ENCODE data around the gene COMMD6.

Gene COMMD6

DNA sequence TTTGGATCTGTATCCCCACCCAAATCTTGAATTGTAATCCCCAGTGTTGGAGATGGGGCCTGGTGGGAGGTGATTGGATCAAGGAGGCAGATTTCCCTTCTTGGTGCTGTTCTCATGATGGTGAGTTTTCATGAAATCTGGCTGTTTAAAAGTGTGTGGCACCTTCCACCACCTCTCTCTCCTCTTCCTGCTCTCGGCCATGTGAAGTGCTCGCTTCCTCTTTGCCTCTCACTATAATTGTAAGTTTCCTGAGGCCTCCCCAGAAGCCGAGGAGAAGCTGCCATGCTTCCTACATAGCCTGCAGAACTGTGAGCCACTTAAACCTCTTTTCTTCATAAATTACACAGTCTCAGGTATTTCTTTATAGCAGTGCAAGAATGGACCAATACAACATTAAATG, 15.7 kb downstream of the COMMD6 start:
- DNase-seq = no peak

DNA sequence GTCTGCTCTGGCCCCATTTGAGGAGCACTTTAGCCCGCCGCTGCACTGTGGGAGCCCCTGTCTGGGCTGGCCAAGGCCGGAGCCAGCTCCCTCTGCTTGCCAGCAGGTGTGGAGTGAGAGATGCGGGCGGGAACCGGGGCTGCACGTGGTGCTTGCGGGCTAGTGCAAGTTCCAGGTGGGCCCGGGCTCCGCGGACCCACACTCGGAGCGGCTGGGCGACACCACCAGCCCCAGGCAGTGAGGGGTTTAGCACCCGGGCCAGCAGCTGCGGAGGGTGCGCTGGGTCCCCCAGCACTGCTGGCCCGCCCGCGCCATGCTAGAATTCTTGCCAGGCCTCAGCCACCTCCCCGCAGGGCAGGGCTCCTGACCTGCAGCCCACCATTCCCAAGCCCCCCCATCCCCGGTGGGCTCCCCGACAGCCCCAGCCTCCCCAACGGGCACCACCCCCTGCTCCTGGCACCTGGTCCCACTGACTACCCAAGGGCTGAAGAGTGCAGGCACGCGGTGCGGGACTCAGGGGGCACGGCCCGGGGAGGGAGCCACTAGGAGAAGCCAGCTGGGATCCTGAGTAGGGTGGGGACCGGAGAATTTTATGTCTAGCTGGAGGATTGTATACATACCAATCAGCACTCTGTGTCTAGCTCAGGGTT, 19.1 kb downstream of the COMMD6 start:
- no peak for DNase-seq

DNA sequence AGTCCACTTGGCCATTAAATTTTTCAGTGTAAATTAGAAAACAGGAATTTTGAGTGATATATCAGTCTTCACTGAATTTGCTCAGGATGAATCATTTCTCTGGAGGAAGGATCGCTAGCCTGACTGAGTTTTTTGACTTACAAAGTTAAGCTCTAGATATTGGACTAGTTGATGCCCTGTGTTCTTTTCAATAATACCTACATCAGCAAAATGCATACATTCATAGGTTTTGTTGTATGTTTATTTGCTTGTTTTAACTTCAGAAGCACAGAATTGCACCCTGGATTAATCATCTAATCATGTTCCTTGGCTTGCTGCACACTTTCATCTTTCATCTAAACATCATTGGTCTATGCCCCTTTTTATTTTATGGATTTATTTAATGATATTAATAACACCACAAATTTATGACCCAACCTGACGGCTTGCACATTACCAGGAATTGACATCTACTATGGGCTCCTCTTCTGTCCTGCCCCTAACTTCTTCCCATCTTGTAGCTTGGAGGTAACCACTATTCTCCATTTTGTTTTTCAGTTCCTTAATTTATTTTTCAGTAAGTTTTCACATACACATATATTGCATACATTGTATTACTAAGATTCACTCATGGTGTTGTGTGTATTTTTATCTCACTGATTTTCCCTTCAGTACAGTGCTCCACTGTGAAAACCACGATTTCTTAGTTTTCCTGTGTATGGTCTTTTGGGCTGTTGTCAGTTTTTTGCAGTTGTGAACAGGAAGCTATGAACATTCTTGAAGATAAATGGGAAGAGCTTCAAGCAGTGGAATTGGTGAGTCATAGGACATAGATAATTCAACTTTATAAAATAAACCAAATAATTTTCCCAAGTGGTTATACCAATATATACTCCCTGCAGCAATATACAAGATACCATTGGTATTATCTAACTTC, 23.3 kb downstream of the COMMD6 start:
- no peak for DNase-seq

DNA sequence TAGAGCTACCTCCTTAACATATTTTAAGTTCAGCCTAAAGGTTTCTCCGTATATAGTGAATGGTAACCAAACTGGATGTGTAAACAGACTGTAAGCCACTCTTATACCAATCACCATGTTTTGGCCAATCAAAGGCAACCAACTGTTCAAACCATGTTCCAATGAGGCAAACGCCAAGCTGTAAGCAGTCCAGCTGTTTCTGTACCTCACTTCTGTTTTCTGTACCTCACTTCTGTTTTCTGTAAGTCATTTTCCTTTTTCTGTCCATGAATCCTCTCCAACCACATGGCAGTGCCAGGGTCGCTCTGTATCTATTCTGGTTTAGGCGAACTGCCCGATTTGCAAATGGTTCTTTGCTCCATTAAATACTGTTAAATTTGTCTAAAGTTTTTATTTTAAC, 24.4 kb downstream of the COMMD6 start:
- DNase-seq = no peak

DNA sequence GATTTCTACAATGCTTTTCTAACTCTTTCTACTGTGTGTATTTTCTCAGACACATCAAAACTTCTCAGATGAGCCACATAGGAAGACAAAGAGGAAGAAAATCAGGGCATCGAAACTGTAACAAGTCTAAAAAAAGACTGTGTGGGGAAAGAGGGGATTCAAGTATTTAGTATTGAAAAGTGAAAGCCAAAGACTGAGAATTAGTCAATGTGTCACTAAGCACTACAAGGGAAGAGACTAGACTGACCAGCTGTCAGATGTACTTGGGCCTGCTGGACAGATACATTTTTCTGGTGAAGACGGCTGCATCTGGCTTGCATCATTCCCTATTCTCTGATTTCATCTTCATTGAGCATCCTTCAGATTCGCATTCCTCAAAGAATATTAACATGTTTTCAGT, 25.4 kb downstream of the COMMD6 start:
- no peak for DNase-seq

DNA sequence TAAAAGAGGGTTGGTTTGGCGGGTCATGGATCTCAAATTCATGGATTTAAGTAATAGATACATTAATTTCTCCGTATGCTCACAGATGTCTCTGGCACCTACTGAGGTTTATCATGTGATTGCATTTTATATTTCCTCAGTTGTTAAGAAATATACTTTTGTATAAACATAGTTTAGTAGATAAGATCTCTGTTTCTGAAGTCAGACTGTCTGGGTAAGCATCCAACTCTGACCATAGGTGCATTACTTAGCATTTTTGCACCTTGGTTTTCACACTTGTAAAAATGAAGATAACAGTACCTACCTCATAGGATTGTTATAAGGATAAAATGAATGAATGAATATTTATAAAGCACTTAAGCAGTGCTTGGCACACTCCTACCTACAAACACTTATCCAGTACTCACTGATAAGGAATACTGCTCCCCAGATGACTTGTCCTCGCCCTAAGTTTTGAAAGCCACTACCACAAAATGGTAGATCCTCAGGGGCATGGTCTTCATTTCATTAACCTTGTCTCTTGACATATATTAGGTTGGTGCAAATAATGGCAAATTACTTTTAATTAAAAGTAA, 26.5 kb downstream of the COMMD6 start:
- no peak for DNase-seq

DNA sequence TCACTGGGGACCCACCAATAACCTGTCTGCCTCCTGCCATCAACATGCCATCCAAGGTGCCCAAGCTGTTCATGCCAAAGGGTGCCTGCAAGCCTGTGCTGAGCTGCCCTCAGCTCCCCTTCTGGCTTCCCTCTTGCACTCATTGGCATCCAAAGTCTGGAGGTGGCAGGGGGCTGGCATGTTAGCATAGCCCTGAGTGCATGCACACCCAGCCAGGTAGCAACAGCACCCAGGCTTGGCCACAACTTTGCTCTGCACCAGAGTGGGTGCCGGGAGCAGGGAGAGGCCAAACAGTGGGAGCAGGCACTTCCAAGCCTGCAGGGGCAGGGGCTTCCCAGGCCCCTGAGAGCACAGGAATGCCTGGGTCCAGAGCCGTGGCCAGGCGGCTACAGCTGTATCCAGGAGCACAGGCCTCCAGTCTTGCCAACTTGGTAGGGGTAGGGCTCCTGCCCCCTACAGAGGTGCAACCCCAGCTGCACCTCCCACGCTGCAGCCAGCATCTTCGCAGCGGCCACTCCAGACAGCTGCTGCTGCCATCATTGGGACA, 29.6 kb downstream of the COMMD6 start:
- no peak for DNase-seq

DNA sequence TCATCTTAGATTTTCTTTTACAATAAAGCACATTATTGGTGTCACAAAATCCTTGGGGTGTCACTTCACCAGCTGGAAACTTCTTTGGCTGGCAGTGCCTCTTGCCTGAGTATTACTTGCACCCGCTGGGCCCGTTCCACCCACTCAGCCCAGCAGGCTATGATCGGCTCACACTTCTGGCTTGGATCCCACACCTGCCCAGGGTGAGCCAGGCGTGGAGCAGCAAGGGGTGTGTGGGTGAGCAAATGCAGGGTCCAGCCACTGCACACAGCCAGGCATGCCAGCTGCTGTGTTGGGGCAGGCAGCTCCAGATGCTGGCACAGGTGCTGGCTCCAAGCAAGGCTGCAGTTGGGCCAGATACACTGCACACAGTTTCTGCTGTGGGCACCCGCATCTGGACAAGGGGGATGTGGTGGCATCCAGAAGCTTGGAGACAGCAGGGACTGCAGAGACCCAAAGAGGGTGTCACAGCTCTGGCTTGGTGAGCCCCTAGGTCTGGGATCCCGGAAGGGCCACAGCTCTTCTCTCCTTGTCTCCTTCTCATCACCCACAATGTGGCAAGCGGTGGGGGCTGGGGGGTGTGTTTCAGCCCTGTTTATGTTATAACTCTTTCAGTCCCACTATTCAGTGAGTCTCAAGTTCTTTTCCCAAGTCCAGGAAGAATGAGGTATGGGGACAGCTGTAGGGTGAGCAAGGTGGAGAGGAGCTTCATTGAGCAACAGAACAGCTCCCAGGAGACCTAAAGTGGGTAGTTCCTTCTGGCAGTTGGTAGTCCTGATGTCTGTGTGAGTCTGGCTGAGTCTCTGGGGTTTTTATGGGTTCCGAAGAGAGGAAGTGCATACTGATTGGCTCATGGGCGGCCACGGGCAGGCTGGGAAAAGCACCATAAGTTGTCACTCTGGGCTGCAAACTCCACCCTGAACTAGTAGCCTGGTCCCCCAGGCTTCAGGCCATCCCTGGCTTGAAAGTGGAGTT, 30.3 kb downstream of the COMMD6 start:
- DNase-seq = no peak

DNA sequence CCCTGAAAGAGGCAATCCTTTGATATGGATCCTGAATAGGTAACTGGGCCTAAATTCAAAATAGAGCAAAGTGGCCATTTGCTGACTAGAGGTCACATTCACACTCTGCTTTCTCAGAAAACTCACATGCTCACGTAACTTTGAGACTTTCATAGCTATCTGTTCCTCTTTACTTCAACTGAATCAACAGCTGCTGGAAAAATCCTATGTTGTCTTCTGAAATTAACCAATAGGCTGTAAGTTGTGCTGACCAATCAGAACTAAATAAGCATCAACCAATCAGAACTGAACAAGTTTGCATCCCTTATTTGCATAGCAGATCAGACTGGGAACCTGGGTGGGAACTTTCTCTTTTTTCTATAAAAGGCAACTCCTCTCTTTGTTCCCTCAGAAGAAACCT, 31.6 kb downstream of the COMMD6 start:
- DNase-seq = no peak

DNA sequence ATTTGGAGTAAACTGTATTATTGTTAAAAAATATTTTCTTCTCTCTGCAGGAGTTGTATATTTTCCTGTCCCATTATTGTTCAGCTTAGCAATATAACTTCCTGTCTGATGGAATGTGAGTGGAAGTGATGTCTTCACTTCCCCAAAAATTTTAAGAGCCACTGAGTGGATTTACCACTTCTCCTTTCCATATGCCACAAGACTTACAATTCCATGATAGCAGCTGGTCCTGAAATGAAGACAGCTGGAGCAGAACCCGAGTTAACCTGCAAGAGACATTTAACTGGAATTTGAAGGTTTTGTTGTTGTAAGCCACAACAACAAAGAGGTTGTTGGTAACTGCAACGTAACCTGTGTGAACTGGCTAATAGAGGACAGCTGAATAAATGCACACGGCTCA, 32.3 kb downstream of the COMMD6 start:
- DNase-seq = no peak

DNA sequence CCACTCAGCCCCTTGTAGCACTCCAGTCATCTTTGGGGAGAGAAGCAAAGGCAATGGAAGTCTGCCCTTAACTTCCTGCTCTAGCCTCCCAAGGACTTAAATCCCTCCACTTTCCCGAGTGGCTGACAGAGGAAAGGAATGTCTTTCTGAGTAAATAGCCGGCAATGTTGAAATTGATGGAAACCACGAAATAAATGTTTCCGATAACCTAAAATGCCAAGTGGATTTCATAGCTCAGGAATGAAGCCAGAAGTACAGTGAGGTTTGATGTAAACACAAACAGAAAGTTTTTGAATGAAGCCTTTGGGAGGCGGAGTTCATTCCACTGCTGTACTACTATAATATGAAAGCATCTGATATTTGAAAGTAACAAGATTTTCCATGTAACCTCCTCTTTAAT, 41.7 kb downstream of the COMMD6 start:
- DNase-seq = no peak

DNA sequence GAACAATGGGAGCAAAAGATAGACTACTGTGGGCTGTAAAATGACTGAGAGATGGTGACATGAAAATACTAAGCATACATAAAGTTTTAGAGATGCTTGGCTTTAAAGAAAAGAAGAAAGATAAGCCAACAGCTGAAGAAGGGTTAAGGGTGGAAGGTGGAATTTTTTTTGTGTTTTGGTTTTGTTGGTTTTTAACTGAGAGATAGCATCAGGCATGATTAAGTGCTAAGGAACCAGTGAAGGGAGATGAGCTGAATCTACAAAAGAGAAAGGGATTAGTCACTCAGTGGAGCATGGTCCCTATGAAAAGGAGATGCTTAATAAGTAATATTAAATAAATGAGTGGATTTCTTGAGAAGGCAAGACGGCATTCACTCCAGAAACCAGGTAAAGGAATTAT, 43.1 kb downstream of the COMMD6 start:
- no peak for DNase-seq

DNA sequence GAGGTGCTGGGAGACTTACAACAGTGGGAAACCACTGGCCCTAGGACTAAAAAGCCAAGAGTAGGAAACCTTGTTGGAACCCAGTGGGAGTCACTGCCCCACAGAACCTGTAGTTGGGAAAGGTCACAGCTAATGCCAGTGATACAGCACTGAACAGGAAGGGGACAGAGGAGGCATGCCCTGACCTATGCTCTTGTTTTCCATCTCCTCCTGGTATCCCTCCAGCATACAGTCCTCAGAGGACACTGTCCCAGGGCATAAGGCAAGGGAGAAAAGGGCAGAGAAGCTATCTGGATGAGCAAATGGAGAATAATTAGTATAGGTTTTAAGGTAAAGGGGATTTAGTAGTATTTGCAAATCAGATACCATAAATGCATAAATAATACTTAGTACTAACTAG, 44.5 kb downstream of the COMMD6 start:
- DNase-seq = no peak

DNA sequence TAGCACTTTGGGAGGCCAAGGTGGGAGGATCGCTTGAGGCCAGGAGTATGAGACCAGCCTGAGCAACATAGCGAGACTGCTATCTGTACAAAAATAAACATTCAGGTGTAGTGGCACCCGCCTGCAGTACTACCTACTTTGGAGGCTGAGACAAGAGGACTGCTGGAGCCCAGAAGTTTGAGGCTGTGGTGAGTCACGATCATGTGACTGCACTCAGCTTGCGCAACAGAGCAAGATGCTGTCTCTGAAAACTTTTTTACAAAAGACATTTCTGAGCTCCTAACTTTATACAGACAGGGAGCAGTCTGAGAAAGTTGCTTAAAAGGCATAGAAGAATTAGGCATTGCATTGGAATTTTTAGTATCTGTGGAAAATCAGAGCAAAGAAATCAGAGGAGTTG, 45.3 kb downstream of the COMMD6 start:
- DNase-seq = no peak

DNA sequence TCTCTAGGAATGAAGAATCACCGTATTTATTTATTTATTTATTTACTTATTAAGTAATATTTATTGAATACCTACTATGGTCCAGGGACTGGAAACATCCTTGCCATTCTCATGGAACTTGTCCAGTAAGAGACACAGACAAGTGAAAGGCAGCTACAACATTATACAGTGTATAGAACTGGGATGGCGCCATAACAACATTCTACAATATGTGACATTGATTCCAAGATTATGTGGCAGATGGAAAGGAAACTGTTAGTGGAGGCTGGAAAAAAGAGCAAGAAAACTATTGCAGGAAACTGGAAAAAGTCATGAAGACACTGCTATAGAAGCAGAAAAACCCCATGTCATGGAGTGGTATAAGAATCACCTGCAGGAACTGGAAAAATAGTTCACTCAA, 46.3 kb downstream of the COMMD6 start:
- no peak for DNase-seq

DNA sequence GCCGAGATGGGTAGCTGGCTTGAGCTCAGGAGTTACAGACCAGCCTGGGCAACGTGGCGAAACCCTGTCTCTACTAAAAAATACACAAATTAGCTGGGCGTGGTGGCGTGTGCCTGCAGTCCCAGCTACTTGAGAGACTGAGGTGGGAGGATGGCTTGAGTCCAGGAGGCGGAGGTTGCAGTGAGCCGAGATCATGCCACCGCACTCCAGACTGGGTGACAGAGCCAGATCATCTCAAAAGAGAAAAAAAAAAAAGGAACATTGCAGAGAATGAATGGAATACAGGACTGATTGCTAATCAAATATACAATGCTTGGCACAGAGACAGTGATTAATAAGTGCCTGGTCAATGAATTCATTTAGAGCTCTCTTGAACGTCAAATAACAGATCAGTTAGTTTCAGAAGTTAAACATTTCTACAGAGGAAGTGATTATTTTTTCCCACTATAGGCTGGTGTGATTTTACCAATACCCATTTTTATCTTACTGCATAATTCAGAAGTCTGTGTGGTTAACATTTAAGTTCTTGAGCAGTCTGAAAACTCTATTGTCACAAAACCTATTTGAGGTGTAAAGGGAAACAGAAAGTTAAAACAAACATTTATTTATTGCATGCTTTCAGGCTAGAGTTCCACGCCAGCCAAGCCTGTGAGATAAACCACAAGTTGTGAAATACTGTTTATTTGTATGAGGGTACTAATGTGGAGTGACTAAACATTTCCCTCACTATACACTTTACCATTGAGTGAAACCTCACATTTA, 48.0 kb downstream of the COMMD6 start:
- no peak for DNase-seq

DNA sequence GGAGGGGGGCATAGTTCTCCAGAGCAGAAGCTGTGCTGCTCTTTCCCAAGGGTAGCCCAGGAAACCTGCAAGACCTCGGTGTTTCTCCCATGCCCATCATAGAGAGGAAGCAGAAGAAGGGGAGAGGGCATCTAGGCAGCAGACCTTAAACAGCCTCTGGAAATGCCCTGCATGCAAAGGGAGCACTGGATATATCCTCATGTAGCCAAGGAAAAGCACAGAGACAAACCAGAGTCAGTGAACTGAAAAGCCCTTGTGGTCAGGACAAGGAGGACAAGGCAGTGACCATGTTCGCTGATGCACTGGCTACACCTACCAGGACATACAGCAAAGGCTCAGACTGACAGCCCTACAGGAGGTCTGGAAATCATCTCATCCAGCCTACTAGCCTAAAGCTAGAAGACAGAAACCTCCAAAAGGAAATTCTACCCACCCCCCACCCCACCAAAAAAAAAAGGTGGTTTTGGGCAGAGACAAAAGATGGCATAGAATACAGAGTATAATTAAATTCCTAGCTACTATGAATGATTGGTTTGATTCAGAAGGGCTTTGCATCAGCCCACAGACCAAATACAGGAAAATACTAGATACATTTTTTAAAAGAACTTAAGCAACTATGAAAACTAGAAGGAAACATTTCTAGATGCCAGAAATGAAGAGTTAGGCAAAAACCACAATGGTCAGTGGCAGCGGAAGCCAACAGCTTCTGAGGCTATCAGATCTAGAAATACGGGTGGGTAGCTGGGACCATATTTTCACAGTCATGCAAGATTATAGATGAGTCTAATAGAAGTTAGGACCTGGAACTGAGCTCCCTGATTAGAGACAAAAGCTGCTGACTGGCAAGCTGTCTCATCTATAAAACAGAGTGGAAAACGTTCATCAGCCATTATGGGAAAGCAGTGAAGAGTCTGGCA, 51.2 kb downstream of the COMMD6 start:
- no peak for DNase-seq

DNA sequence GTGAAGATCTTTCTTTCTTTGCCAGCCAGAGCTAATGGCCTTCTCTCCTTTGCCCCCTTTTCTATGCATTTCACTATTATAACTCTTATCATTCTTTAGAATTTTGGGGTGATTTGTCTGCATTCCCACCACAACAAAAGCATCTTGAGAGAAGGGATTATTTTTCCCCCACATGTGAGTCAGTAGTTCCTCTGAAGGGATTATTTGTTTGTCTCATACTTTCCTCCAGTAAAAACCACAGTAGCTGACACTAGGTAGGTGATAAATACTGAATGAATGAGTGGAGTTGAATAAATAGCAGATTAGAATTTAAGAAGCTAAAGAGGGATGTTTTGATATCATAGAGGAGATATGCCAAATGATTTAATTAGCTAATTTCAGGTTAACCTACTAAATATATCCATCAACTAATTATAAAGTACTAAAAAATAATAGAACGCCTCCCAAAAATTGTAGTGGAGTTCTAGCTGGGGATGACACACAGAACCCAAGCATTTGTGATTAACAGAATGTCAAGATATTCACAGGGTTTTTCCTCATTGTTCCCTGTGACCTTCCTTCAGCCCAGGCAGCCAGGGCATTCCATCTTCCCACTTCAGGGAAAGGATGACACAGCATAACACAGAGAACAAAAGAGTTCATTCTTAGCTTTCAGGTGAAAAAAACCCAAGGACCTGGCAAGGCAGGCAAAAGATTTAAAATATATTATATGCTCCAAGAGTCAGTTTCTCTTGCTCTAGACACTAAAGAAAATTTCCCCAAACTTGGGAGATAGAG, 52.2 kb downstream of the COMMD6 start:
- no peak for DNase-seq

DNA sequence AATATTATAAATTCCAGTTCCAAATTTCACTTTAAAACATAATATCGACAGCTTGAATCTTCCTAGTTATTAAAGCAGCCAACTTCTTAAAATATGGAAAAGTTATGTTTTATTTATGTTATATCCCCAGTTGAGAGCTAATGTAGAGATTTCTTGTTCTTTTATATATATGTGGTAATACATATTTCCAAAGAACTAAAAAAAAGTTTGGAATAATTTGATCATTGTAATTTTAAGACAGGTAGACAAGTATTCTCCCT, 54.9 kb downstream of the COMMD6 start:
- DNase-seq = no peak
